CD14-positive monocyte (primary cell): ENCODE data around the gene TM2D3. TPM values are rescaled to one million over a fixed set of nuclear protein-coding genes. Genes with fewer than 3 reads are reported as not detected.

Experiments
- DNase-seq, 3 donors: peaks; one replicate each; pipeline ENCODE4 v3.0.0-alpha.2; 2011 to 2022
- H2AFZ ChIP-seq: 2 replicates; pipeline ENCODE4 v1.6.0; 2012; ENCODE audit warnings: mild to moderate bottlenecking, low read depth, low read length, inconsistent platforms; ENCODE audit not compliant: insufficient read depth, poor library complexity, severe bottlenecking
- H3K27ac ChIP-seq, 2 donors: 1 replicate in 1 of 2; 2 replicates in 1 of 2; pipeline ENCODE4 v1.5.1; 2012 to 2013; ENCODE audit warnings: low read length in 2 of 2, control low read depth in 1 of 2, inconsistent platforms in 1 of 2, low read depth in 1 of 2, mild to moderate bottlenecking in 1 of 2
- H3K27me3 ChIP-seq, 2 donors: one replicate each; pipeline versions ENCODE4 v1.6.0 to v1.6.1; 2011 to 2013; ENCODE audit warnings: low read length in 2 of 2; ENCODE audit not compliant: control insufficient read depth in 2 of 2, insufficient read depth in 2 of 2
- H3K36me3 ChIP-seq, 2 donors: replicated peaks in 1 of 2; 1 replicate in 1 of 2; 2 replicates in 1 of 2; pipeline versions ENCODE4 v1.5.1 to v1.6.1; 2012 to 2013; ENCODE audit warnings: low read length in 2 of 2, control low read depth in 1 of 2, inconsistent platforms in 1 of 2, mild to moderate bottlenecking in 1 of 2; ENCODE audit not compliant: insufficient read depth in 2 of 2, control insufficient read depth in 1 of 2
- H3K4me1 ChIP-seq, 2 donors: 1 replicate in 1 of 2; 2 replicates in 1 of 2; pipeline versions ENCODE4 v1.5.1 to v1.6.1; 2012 to 2013; ENCODE audit warnings: low read length in 2 of 2, control low read depth in 1 of 2, inconsistent platforms in 1 of 2, mild to moderate bottlenecking in 1 of 2, moderate library complexity in 1 of 2; ENCODE audit not compliant: insufficient read depth in 2 of 2, control insufficient read depth in 1 of 2
- H3K4me2 ChIP-seq: replicated peaks from 2 replicates; pipeline ENCODE3; 2012; ENCODE audit warnings: low read length, moderate library complexity, mild to moderate bottlenecking; ENCODE audit not compliant: poor library complexity, severe bottlenecking; ENCODE audit errors: extremely low read depth
- H3K4me3 ChIP-seq, 3 experiments: fragments of 200-600 bp in 1 of 3; sonication (generic) in 1 of 3; replicated peaks in 1 of 3; 1 replicate in 2 of 3; 2 replicates in 1 of 3; pipeline ENCODE4 v1.5.1; 2011 to 2013; ENCODE audit warnings: low read length in 3 of 3, mild to moderate bottlenecking in 3 of 3, control low read depth in 2 of 3, low read depth in 2 of 3, inconsistent platforms in 1 of 3, moderate library complexity in 1 of 3
- H3K79me2 ChIP-seq: 2 replicates; pipeline ENCODE4 v1.6.0; 2012; ENCODE audit warnings: mild to moderate bottlenecking, control low read depth, inconsistent platforms, low read length, moderate library complexity; ENCODE audit not compliant: insufficient read depth
- H3K9ac ChIP-seq: 2 replicates; pipeline ENCODE4 v1.6.0; 2017; ENCODE audit warnings: low read length, mild to moderate bottlenecking; ENCODE audit not compliant: insufficient read depth, poor library complexity, severe bottlenecking
- H3K9me3 ChIP-seq, 2 donors: replicated peaks in 1 of 2; 1 replicate in 1 of 2; 2 replicates in 1 of 2; pipeline versions ENCODE4 v1.5.1 to v1.6.1; 2012 to 2013; ENCODE audit warnings: low read length in 2 of 2, control low read depth in 1 of 2; ENCODE audit not compliant: control insufficient read depth in 1 of 2, insufficient read depth in 1 of 2
- H4K20me1 ChIP-seq: 2 replicates; pipeline ENCODE4 v1.6.0; 2012; ENCODE audit warnings: mild to moderate bottlenecking, low read length, control low read depth, moderate library complexity; ENCODE audit not compliant: insufficient read depth
- H3K27ac Mint-ChIP-seq, 7 donors: one replicate each; pipeline ENCODE4 v1.8.0; 2020; ENCODE audit warnings: mild to moderate bottlenecking in 7 of 7, mixed read lengths in 7 of 7, moderate library complexity in 6 of 7, inconsistent platforms in 2 of 7
- H3K27me3 Mint-ChIP-seq, 3 donors: one replicate each; pipeline ENCODE4 v1.8.0; 2021 to 2022; ENCODE audit warnings: low read depth in 3 of 3, mild to moderate bottlenecking in 3 of 3, mixed read lengths in 3 of 3, moderate library complexity in 3 of 3, inconsistent platforms in 1 of 3
- H3K36me3 Mint-ChIP-seq, 2 donors: one replicate each; pipeline ENCODE4 v1.8.0; 2020; ENCODE audit warnings: mixed read lengths in 2 of 2, inconsistent platforms in 1 of 2, mild to moderate bottlenecking in 1 of 2
- H3K4me1 Mint-ChIP-seq: one replicate; pipeline ENCODE4 v1.8.0; 2020; ENCODE audit warnings: mild to moderate bottlenecking, mixed read lengths
- H3K4me3 Mint-ChIP-seq, 2 donors: one replicate each; pipeline ENCODE4 v1.8.0; 2020; ENCODE audit warnings: mild to moderate bottlenecking in 2 of 2, mixed read lengths in 2 of 2, moderate library complexity in 1 of 2
- H3K9me3 Mint-ChIP-seq, 7 donors: one replicate each; pipeline ENCODE4 v1.8.0; 2020 to 2022; ENCODE audit warnings: mixed read lengths in 7 of 7, mild to moderate bottlenecking in 6 of 7, moderate library complexity in 6 of 7, inconsistent platforms in 2 of 7
- CTCF ChIP-seq: fragments of 200-600 bp; IDR thresholded peaks from one replicate; pipeline ENCODE4 v1.8.0; 2022; ENCODE audit warnings: antibody characterized with exemption, mild to moderate bottlenecking
- WGBS: methylation state at CpG from one replicate; pipeline ENCODE4 v1.1.5; 2013; ENCODE audit warnings: missing lambda C conversion rate; ENCODE audit not compliant: insufficient coverage; 5-methylcytosine and 5-hydroxymethylcytosine counted together
- intact Hi-C, 2 donors: fragments of 100-400 bp; cut with micrococcal nuclease; formaldehyde crosslinking; loops; one replicate each; pipeline versions ENCODE4 v1.15.0 to v1.15.1; 2023
- polyA plus RNA-seq, 3 donors: library from polyadenylated mRNA; depleted of rRNA in 1 of 3; unstranded in 2 of 3; stranded (reverse) in 1 of 3; fragments of 300-500 nt in 2 of 3; fragments of >200 nt in 1 of 3; fragmentation: Illumina TruSeq in 2 of 3; gene quantifications; 1 replicate in 2 of 3; 2 replicates in 1 of 3; pipeline ENCODE4 v1.2.3, GENCODE V29; 2012 to 2021

TM2D3 gene
- polyA plus RNA-seq, 3 donors: 22.9 to 54.6 (median 26.5) TPM

- 93% methylated on average over 4 of the region's 6 CpGs for WGBS
- intact Hi-C loops: no loop called here
- Mint-ChIP-seq H3K36me3 (peaks cover 15 to 27% of the 10 kb centered on the region in 2 donors), H3K27me3 (no peaks in the 10 kb centered on the region), H3K4me1 (no peaks in the 10 kb centered on the region), H3K27ac (no peak overlapping the region), H3K9me3 (peaks cover 0 to 2% (median 0%) of the 10 kb centered on the region in 7 donors), H3K4me3 (no peak overlapping the region)
- Histone ChIP-seq H3K9me3 (no peaks in the 10 kb centered on the region), H3K4me2 (no peak overlapping the region), H3K4me3 (no peak overlapping the region), H3K9ac (no peak overlapping the region), H2AFZ (no peak overlapping the region), H3K27me3 (no peaks in the 10 kb centered on the region), H3K79me2 (no peaks in the 10 kb centered on the region), H3K4me1 (no peaks in the 10 kb centered on the region), H3K36me3 (no peaks in the 10 kb centered on the region), H3K27ac (no peak overlapping the region), H4K20me1 (no peaks in the 10 kb centered on the region)
- peak in 1 of 3 donors; percentile 12 for DNase-seq
- no peak for TF ChIP-seq CTCF
These were observed 37.7 kb upstream of the TM2D3 start for GRCh38 chr15:101689901-101690300.

GRCh38 chr15:101686718-101687117, 34.5 kb upstream of the TM2D3 start:
- H3K27me3 ChIP-seq: no peaks in the 10 kb centered on the region
- no peak for TF ChIP-seq CTCF
- H3K9ac ChIP-seq: no peak overlapping the region
- no peak overlapping the region for H2AFZ ChIP-seq
- no peak for DNase-seq
- Mint-ChIP-seq H3K4me1 (no peaks in the 10 kb centered on the region), H3K36me3 (peaks cover 20 to 40% of the 10 kb centered on the region in 2 donors), H3K27ac (no peak overlapping the region), H3K27me3 (no peaks in the 10 kb centered on the region), H3K4me3 (no peak overlapping the region), H3K9me3 (no peaks in the 10 kb centered on the region)
- H3K27ac ChIP-seq: no peak overlapping the region
- no peak overlapping the region for H3K4me2 ChIP-seq
- no peaks in the 10 kb centered on the region for H3K4me1 ChIP-seq
- no CpG with 5 or more reads among the region's 2 CpGs for WGBS
- no peak overlapping the region for H3K4me3 ChIP-seq
- no peaks in the 10 kb centered on the region for H3K79me2 ChIP-seq
- H3K9me3 ChIP-seq: no peaks in the 10 kb centered on the region
- no peaks in the 10 kb centered on the region for H4K20me1 ChIP-seq
- intact Hi-C loops: no loop called here
- no peaks in the 10 kb centered on the region for H3K36me3 ChIP-seq
